Thoracic aorta (tissue), 2 donors: ENCODE data around the gene ZNF236. TPM values are rescaled to one million over a fixed set of nuclear protein-coding genes. Genes with fewer than 3 reads are reported as not detected.

ENCODE experiments used
- ATAC-seq: fragments of 150-250 bp; one replicate; pipeline ENCODE4 v1.8.0; 2017; ENCODE audit warnings: low read depth; ENCODE audit not compliant: insufficient number of reproducible peaks, low FRiP score
- DNase-seq: peaks from one replicate; pipeline ENCODE4 v3.0.0-alpha.2; 2020; ENCODE audit warnings: low spot score
- H3K27ac ChIP-seq, 2 donors: fragments of 200-600 bp; sonication (generic); 1 replicate in 1 of 2; 2 replicates in 1 of 2; pipeline ENCODE4 v1.5.1; 2016; ENCODE audit warnings: mild to moderate bottlenecking in 2 of 2, moderate library complexity in 2 of 2
- H3K27me3 ChIP-seq: fragments of 200-600 bp; sonication (generic); replicated peaks from 2 replicates; pipeline ENCODE4 v1.6.0; 2016; ENCODE audit warnings: mild to moderate bottlenecking; ENCODE audit not compliant: insufficient read depth
- H3K36me3 ChIP-seq: fragments of 200-600 bp; sonication (generic); one replicate; pipeline ENCODE4 v1.5.1; 2016
- H3K4me1 ChIP-seq, 2 donors: fragments of 200-600 bp; sonication (generic); 1 replicate in 1 of 2; 2 replicates in 1 of 2; pipeline versions ENCODE4 v1.5.1 to v1.6.0; 2016; ENCODE audit warnings: low read depth in 2 of 2, mild to moderate bottlenecking in 1 of 2; ENCODE audit not compliant: control insufficient read depth in 1 of 2
- H3K4me3 ChIP-seq: fragments of 200-600 bp; sonication (generic); 2 replicates; pipeline ENCODE4 v1.5.1; 2016; ENCODE audit warnings: mild to moderate bottlenecking
- H3K9me3 ChIP-seq: fragments of 200-600 bp; sonication (generic); 2 replicates; pipeline ENCODE4 v1.5.1; 2016
- CTCF ChIP-seq: fragments of 200-600 bp; sonication (generic); IDR thresholded peaks from one replicate; pipeline ENCODE4 v1.5.1; 2019; ENCODE audit warnings: antibody characterized with exemption
- total RNA-seq, 2 donors: library from RNA; depleted of rRNA; stranded (reverse); fragments of >200 nt; gene quantifications; one replicate each; pipeline versions ENCODE4 v1.1.0 to v1.2.3, GENCODE V29; 2016

Gene ZNF236
- total RNA-seq, 2 donors from 2014 or later: 14.1 to 22.5 TPM

GRCh38 chr18:76993085-76993382 lies 170.7 kb downstream of the ZNF236 start:
- no peak for ATAC-seq
- H3K27ac ChIP-seq: no peak overlapping the region
- TF ChIP-seq CTCF: no peak

GRCh38 chr18:76993573-76993972 lies 171.2 kb downstream of the ZNF236 start:
- DNase-seq (no peak), ATAC-seq (no peak)
- Histone ChIP-seq H3K4me1 (no peaks in the 10 kb centered on the region), H3K27me3 (no peaks in the 10 kb centered on the region), H3K36me3 (no peaks in the 10 kb centered on the region), H3K9me3 (no peaks in the 10 kb centered on the region), H3K27ac (no peak overlapping the region), H3K4me3 (no peak overlapping the region)
- no peak for TF ChIP-seq CTCF

More at GRCh38 chr18:76993085-76993382, 170.7 kb downstream of the ZNF236 start:
- no peaks in the 10 kb centered on the region for H3K36me3 ChIP-seq
- no peak for DNase-seq
- no peaks in the 10 kb centered on the region for H3K27me3 ChIP-seq
- no peak overlapping the region for H3K4me3 ChIP-seq
- H3K4me1 ChIP-seq: no peaks in the 10 kb centered on the region
- H3K9me3 ChIP-seq: no peaks in the 10 kb centered on the region

GRCh38 chr18:76994086-76994654 lies 171.8 kb downstream of the ZNF236 start:
- Histone ChIP-seq H3K4me1 (no peaks in the 10 kb centered on the region), H3K27me3 (no peaks in the 10 kb centered on the region), H3K36me3 (no peaks in the 10 kb centered on the region), H3K27ac (no peak overlapping the region), H3K9me3 (no peaks in the 10 kb centered on the region), H3K4me3 (no peak overlapping the region)
- TF ChIP-seq CTCF: no peak
- DNase-seq: no peak
- no peak for ATAC-seq

- TF ChIP-seq CTCF: no peak
- H3K27ac ChIP-seq: no peak overlapping the region
These were observed 173.5 kb downstream of the ZNF236 start for GRCh38 chr18:76995896-76996295.

GRCh38 chr18:76996429-76996828 lies 174.1 kb downstream of the ZNF236 start:
- no peaks in the 10 kb centered on the region for H3K9me3 ChIP-seq
- H3K36me3 ChIP-seq: no peaks in the 10 kb centered on the region
- ATAC-seq: no peak
- TF ChIP-seq CTCF: no peak
- H3K4me3 ChIP-seq: no peak overlapping the region
- no peak for DNase-seq
- peaks cover 0 to 4% of the 10 kb centered on the region in 2 donors for H3K4me1 ChIP-seq
- no peaks in the 10 kb centered on the region for H3K27me3 ChIP-seq
- no peak overlapping the region for H3K27ac ChIP-seq

More at GRCh38 chr18:76995896-76996295, 173.5 kb downstream of the ZNF236 start:
- ATAC-seq: no peak
- no peaks in the 10 kb centered on the region for H3K36me3 ChIP-seq
- no peak overlapping the region for H3K4me3 ChIP-seq
- DNase-seq: no peak
- H3K9me3 ChIP-seq: no peaks in the 10 kb centered on the region
- H3K4me1 ChIP-seq: peaks cover 0 to 4% of the 10 kb centered on the region in 2 donors
- H3K27me3 ChIP-seq: no peaks in the 10 kb centered on the region
